Measurements from ENCODE around the gene NOS3.
A peak's percentile ranks its signal among the peaks of the same experiment; 100 is the strongest.

Gene NOS3

DNA sequence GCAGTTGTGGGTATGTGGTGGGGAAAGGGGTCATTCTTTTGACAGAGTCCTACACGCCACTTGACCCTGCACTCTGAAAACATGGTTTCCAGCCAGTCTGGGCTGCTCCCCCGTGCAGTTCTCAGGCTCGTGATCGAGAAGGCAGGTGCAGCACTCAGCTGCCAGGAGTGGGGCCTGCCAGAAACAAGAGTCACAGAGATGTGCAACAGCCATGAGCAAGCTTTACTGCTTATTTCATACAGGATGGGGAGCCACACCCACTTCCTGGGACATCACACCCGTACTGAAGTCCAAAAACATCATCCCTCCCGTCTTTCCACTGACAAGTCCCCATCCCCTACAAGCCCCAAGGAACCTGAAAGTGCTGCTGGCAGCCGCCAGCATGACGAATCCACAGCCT lies 24.1 kb downstream of the NOS3 start:
- in situ Hi-C loops (cut with HindIII; ENCODE audit: low sequenced_read_pairs), result no loop called here
- no peak for DNase-seq (ENCODE audit: low read depth, low spot score)
- H3K4me3 ChIP-seq (ENCODE audit: low read depth, low read length), result no peak overlapping the region
- TF ChIP-seq CTCF (IDR thresholded peaks at IDR 0.05; ENCODE audit: low read depth, low read length), result no peak

DNA sequence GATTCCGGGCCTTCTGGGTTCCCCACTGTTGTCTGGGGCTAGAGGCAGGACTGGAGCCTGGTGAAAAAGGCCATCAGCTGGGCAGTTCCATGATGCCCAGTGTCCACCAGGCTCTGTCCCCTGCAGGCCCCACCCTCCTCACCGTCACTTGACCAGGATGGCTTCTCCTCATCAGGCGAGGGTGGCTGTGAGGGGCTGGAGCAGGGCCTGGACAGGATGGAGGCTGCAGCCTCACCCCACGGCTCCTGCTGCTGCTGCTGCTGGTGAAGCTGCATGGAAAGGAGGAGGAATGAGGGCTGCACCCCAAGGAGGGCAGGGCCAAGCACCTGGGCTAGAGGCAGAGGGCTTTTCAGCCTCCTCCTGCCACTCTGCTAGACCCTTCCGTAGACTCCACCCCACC lies 25.1 kb downstream of the NOS3 start:
- H3K4me3 ChIP-seq (ENCODE audit: low read depth, low read length), result no peak overlapping the region
- TF ChIP-seq CTCF (IDR thresholded peaks at IDR 0.05; ENCODE audit: low read depth, low read length), result no peak
- in situ Hi-C loops (cut with HindIII; ENCODE audit: low sequenced_read_pairs), result no loop called here
- no peak for DNase-seq (ENCODE audit: low read depth, low spot score)

GRCh38 chr7:151016505-151016904 lies 25.7 kb downstream of the NOS3 start:
- no peak for DNase-seq (ENCODE audit: low read depth, low spot score)
- in situ Hi-C loops (cut with HindIII; ENCODE audit: low sequenced_read_pairs), result no loop called here
- TF ChIP-seq CTCF (IDR thresholded peaks at IDR 0.05; ENCODE audit: low read depth, low read length), result no peak
- no peak overlapping the region for H3K4me3 ChIP-seq (ENCODE audit: low read depth, low read length)

GRCh38 chr7:151016942-151017341 lies 26.1 kb downstream of the NOS3 start:
- no peak for TF ChIP-seq CTCF (IDR thresholded peaks at IDR 0.05; ENCODE audit: low read depth, low read length)
- DNase-seq (ENCODE audit: low read depth, low spot score), result no peak
- in situ Hi-C loops (cut with HindIII; ENCODE audit: low sequenced_read_pairs), result no loop called here
- no peak overlapping the region for H3K4me3 ChIP-seq (ENCODE audit: low read depth, low read length)

GRCh38 chr7:151017370-151017952 lies 26.6 kb downstream of the NOS3 start:
- H3K4me3 ChIP-seq (ENCODE audit: low read depth, low read length), result no peak overlapping the region
- no peak for DNase-seq (ENCODE audit: low read depth, low spot score)
- TF ChIP-seq CTCF (IDR thresholded peaks at IDR 0.05; ENCODE audit: low read depth, low read length), result no peak
- in situ Hi-C loops (cut with HindIII; ENCODE audit: low sequenced_read_pairs), result no loop called here

- DNase-seq (ENCODE audit: low read depth, low spot score), result peak; percentile 30
- no peak overlapping the region for H3K4me3 ChIP-seq (ENCODE audit: low read depth, low read length)
- TF ChIP-seq CTCF (IDR thresholded peaks at IDR 0.05; ENCODE audit: low read depth, low read length), result peak; percentile 97
- in situ Hi-C loops (cut with HindIII; ENCODE audit: low sequenced_read_pairs), result no loop called here
Measured at GRCh38 chr7:151017953-151018420, 27.2 kb downstream of the NOS3 start.

All from astrocyte of the spinal cord (primary cell).